IPS DF 6.9 (cell line): Measurements from ENCODE around the gene CAMK1D.

Experiments
- DNase-seq: peaks from one replicate; pipeline ENCODE4 v3.0.0-alpha.2; 2013; ENCODE audit warnings: low read depth, low spot score
- H3K27ac ChIP-seq: one replicate; pipeline ENCODE4 v1.5.1; 2013; ENCODE audit warnings: low read length, control low read depth
- H3K27me3 ChIP-seq: 2 replicates; pipeline ENCODE4 v1.6.1; 2013; ENCODE audit warnings: mild to moderate bottlenecking, low read length; ENCODE audit not compliant: control insufficient read depth, insufficient read depth
- H3K36me3 ChIP-seq: 2 replicates; pipeline ENCODE4 v1.6.1; 2013; ENCODE audit warnings: low read length; ENCODE audit not compliant: control insufficient read depth, insufficient read depth
- H3K4me1 ChIP-seq: 2 replicates; pipeline ENCODE4 v1.6.1; 2013; ENCODE audit warnings: low read length; ENCODE audit not compliant: control insufficient read depth, insufficient read depth
- H3K4me3 ChIP-seq: 2 replicates; pipeline ENCODE4 v1.5.1; 2013; ENCODE audit warnings: mild to moderate bottlenecking, low read length
- H3K9me3 ChIP-seq: 2 replicates; pipeline ENCODE4 v1.6.1; 2013; ENCODE audit warnings: low read length, inconsistent platforms; ENCODE audit not compliant: control insufficient read depth, insufficient read depth
- WGBS: extraction: QIAGEN DNeasy Blood & Tissue Kit; methylation state at CpG from one replicate; pipeline ENCODE4 v1.1.7; 2013; ENCODE audit warnings: mixed read lengths, missing lambda C conversion rate; ENCODE audit not compliant: insufficient read length, insufficient coverage; 5-methylcytosine and 5-hydroxymethylcytosine counted together

Gene CAMK1D

DNA sequence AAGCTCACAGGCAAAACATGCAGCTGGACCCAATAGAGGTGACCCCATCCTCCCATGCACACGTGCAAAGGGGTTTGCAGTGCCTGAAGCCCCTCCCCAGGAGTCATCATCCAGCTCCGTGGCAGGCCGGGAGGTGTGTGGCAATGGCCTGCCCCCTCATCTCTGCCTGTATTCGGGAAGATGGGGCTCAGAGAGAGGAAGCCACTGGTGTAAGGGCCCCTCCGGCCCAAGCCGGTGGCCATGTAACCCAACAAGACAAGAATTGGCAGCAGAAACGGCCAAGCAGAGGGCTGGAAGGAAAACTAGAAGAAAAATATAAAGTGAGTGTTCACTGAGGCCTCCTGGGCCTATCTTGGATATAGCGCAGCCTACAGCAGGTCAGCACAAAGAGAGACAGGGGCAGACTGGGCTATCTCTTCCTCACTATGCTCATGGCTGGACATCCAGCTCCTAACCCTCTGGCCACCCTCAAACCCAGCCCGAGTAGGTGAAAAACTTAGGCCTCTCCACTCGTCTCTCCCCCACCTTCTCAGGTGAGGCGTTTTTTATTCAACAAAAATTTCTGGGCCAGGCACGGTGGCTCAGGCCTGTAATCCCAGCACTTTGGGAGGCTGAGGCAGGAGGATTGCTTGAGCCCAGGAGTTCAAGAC is 494.1 kb downstream of the CAMK1D start:
- H3K27ac ChIP-seq, result no peak overlapping the region
- DNase-seq, result no peak
- H3K9me3 ChIP-seq, result no peaks in the 10 kb centered on the region
- H3K27me3 ChIP-seq, result no peaks in the 10 kb centered on the region
- H3K4me1 ChIP-seq, result no peaks in the 10 kb centered on the region
- no peak overlapping the region for H3K4me3 ChIP-seq
- WGBS, result no CpG with 5 or more reads among the region's 12 CpGs
- H3K36me3 ChIP-seq, result no peaks in the 10 kb centered on the region

- Histone ChIP-seq H3K9me3 (no peaks in the 10 kb centered on the region), H3K36me3 (no peaks in the 10 kb centered on the region), H3K4me1 (no peaks in the 10 kb centered on the region; the same call in 1 of the 2 replicates), H3K4me3 (no peak overlapping the region), H3K27me3 (no peaks in the 10 kb centered on the region), H3K27ac (no peak overlapping the region)
- no peak for DNase-seq
- no CpG with 5 or more reads among the region's 11 CpGs for WGBS
Observed at GRCh38 chr10:12844811-12845483, 495.6 kb downstream of the CAMK1D start.

DNA sequence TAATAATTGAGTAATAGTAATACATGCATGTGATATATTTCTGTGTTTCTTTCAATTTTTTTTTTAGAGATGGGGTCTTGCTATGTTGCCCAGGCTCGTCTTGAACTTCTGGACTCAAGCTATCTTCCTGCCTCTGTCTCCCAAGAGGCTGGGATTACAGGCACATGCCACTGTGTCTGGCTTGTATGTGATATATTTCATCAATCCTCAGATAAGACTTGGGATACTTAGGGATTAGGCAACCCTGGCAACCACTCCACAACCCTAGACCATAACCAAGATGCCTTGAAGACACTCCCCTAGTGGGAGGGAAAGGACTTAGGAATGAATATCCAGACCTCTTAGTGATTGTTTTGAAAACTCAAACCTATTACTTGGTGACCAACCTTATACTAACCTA is 497.4 kb downstream of the CAMK1D start:
- DNase-seq, result no peak
- no peaks in the 10 kb centered on the region; the same call in 1 of the 2 replicates for H3K4me1 ChIP-seq
- H3K27ac ChIP-seq, result no peak overlapping the region
- no peaks in the 10 kb centered on the region for H3K9me3 ChIP-seq
- H3K36me3 ChIP-seq, result no peaks in the 10 kb centered on the region
- WGBS, result no CpG with 5 or more reads among the region's 1 CpG
- no peak overlapping the region for H3K4me3 ChIP-seq
- no peaks in the 10 kb centered on the region for H3K27me3 ChIP-seq

GRCh38 chr10:12847361-12847975 is 498.1 kb downstream of the CAMK1D start:
- Histone ChIP-seq H3K4me1 (no peaks in the 10 kb centered on the region; the same call in 1 of the 2 replicates), H3K27me3 (no peaks in the 10 kb centered on the region), H3K9me3 (no peaks in the 10 kb centered on the region), H3K27ac (no peak overlapping the region), H3K4me3 (no peak overlapping the region), H3K36me3 (no peaks in the 10 kb centered on the region)
- no CpG with 5 or more reads among the region's 14 CpGs for WGBS
- peak; percentile 61 for DNase-seq

DNA sequence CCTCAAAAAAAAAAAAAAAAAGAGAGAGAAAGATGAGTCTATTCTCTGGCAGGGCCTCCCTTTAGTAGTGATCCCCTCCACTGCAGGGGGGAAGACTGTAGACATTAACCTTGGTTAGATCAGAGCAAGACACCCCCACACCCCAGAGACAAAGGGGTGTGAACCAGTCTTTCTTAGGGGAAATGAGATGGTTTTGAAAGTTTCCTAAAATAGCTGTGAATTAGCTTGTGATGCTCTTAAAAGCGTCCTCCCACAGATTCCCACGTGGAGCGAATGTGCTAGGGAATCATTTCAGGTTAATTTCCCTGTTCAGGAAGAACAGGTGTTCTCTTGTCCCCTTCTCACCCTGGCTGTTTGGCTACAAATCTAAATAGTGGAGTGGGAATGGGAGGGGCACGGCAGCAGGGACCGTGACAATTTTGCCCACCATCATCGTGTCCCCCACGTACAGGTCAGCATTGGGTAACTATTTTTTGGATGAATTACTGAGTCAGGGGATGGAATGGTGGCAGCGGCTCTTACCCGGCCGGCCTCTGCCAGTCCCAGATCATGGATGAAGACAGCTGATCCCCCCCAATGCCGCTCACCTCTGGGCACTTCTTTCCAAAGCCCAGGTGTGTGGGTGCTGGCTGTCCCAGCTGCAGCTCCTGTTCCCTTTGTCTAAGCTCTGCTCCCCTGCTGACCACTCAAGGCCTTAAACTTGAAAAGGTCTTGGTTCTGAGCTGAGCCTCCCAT is 499.3 kb downstream of the CAMK1D start:
- no CpG with 5 or more reads among the region's 11 CpGs for WGBS
- H3K27ac ChIP-seq, result no peak overlapping the region
- H3K9me3 ChIP-seq, result no peaks in the 10 kb centered on the region
- no peaks in the 10 kb centered on the region; the same call in 1 of the 2 replicates for H3K4me1 ChIP-seq
- DNase-seq, result no peak
- no peaks in the 10 kb centered on the region for H3K27me3 ChIP-seq
- H3K36me3 ChIP-seq, result no peaks in the 10 kb centered on the region
- H3K4me3 ChIP-seq, result no peak overlapping the region

- no peak for DNase-seq
- WGBS, result no CpG with 5 or more reads among the region's 20 CpGs
- Histone ChIP-seq H3K9me3 (no peaks in the 10 kb centered on the region), H3K27me3 (no peaks in the 10 kb centered on the region), H3K27ac (no peak overlapping the region), H3K4me3 (no peak overlapping the region), H3K36me3 (no peaks in the 10 kb centered on the region), H3K4me1 (no peaks in the 10 kb centered on the region; the same call in 1 of the 2 replicates)
Observed at GRCh38 chr10:12849319-12850181, 500.2 kb downstream of the CAMK1D start.

GRCh38 chr10:12852687-12853086 is 503.3 kb downstream of the CAMK1D start:
- no peaks in the 10 kb centered on the region for H3K9me3 ChIP-seq
- no peak for DNase-seq
- no peak overlapping the region for H3K27ac ChIP-seq
- H3K4me1 ChIP-seq, result no peaks in the 10 kb centered on the region; the same call in 1 of the 2 replicates
- H3K36me3 ChIP-seq, result no peaks in the 10 kb centered on the region
- WGBS, result no CpG with 5 or more reads among the region's 2 CpGs
- no peaks in the 10 kb centered on the region for H3K27me3 ChIP-seq
- no peak overlapping the region for H3K4me3 ChIP-seq

DNA sequence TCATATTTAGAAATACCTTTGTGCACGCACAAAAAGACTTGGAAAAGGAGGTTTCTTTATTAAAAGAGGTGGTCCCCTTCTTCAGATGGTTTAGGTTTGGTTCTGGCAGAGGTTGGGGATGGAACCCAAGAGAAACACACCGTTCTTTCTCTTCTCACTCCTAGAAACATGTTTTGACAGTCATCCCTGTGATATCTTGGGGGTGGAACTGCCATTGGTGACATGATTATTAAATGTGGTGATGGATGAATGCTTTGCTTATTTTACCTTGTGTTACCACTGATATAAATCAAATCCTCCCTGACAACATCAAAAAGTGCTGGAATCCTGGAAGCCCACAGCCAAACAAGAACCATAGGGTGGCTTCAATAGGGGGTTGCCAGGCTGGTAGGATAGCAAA is 505.6 kb downstream of the CAMK1D start:
- H3K9me3 ChIP-seq, result no peaks in the 10 kb centered on the region

GRCh38 chr10:12862459-12862858 is 513.1 kb downstream of the CAMK1D start:
- no peak overlapping the region for H3K4me3 ChIP-seq
- no CpG with 5 or more reads among the region's 3 CpGs for WGBS

More for the DNA sequence above, 505.6 kb downstream of the CAMK1D start:
- H3K4me3 ChIP-seq, result no peak overlapping the region
- no peaks in the 10 kb centered on the region; the same call in 1 of the 2 replicates for H3K4me1 ChIP-seq
- H3K27ac ChIP-seq, result no peak overlapping the region
- DNase-seq, result no peak
- H3K27me3 ChIP-seq, result no peaks in the 10 kb centered on the region
- no peaks in the 10 kb centered on the region for H3K36me3 ChIP-seq
- WGBS, result no CpG with 5 or more reads among the region's 2 CpGs

More at GRCh38 chr10:12862459-12862858, 513.1 kb downstream of the CAMK1D start:
- Histone ChIP-seq H3K36me3 (no peaks in the 10 kb centered on the region), H3K27ac (no peak overlapping the region), H3K4me1 (no peaks in the 10 kb centered on the region), H3K27me3 (no peaks in the 10 kb centered on the region), H3K9me3 (no peaks in the 10 kb centered on the region)
- DNase-seq, result no peak
